HepG2 (cell line): ENCODE measurements around the gene LITAF. TPM values are rescaled to one million over a fixed set of nuclear protein-coding genes. Genes with fewer than 3 reads are reported as not detected.

ENCODE experiments used
- BCL6 ChIP-seq: IDR thresholded peaks from 2 replicates; pipeline ENCODE4 v1.6.1; 2016; ENCODE audit warnings: missing genetic modification reagents, missing compliant biosample characterization
- GATA4 ChIP-seq: sonication (generic); IDR thresholded peaks from 2 replicates; pipeline ENCODE4 v1.6.1; 2016; ENCODE audit warnings: antibody characterized with exemption, low read depth, borderline replicate concordance
- HMGA1 ChIP-seq: sonication (generic); formaldehyde crosslinking; conservative IDR thresholded peaks from 2 replicates; pipeline ENCODE4 v1.4.0; 2020; ENCODE audit warnings: missing genetic modification reagents
- HNF4G ChIP-seq, 2 experiments: sonication (generic) in 1 of 2; formaldehyde crosslinking in 1 of 2; IDR thresholded peaks; 2 replicates each; pipeline versions ENCODE4 v1.4.0 to v1.6.1; 2011 to 2020; ENCODE audit warnings: borderline replicate concordance in 2 of 2, low read depth in 2 of 2, mild to moderate bottlenecking in 2 of 2, low read length in 1 of 2, missing genetic modification reagents in 1 of 2, moderate library complexity in 1 of 2
- HNRNPLL ChIP-seq: fragments of 200-400 bp; formaldehyde crosslinking; IDR thresholded peaks from 2 replicates; pipeline ENCODE4 v1.6.1; 2017; ENCODE audit warnings: mild to moderate bottlenecking, low read depth, low read length; ENCODE audit not compliant: poor library complexity, severe bottlenecking
- HOXA3 ChIP-seq: sonication (generic); formaldehyde crosslinking; IDR thresholded peaks from 2 replicates; pipeline ENCODE4 v1.5.0; 2020; ENCODE audit warnings: missing genetic modification reagents
- KDM1A ChIP-seq: IDR thresholded peaks from 2 replicates; pipeline ENCODE4 v1.6.1; 2016; ENCODE audit warnings: missing compliant biosample characterization
- MATR3 ChIP-seq: sonication (generic); formaldehyde crosslinking; IDR thresholded peaks from 2 replicates; pipeline ENCODE4 v1.4.0; 2020; ENCODE audit warnings: missing genetic modification reagents
- MIXL1 ChIP-seq: IDR thresholded peaks from 2 replicates; pipeline ENCODE4 v1.6.1; 2016
- MXD1 ChIP-seq: sonication (generic); formaldehyde crosslinking; IDR thresholded peaks from 2 replicates; pipeline ENCODE4 v1.4.0; 2020; ENCODE audit warnings: mild to moderate bottlenecking, missing genetic modification reagents
- NONO ChIP-seq, 2 experiments: fragments of 450-650 bp in 1 of 2; sonication (generic) in 1 of 2; formaldehyde crosslinking in 1 of 2; IDR thresholded peaks in 1 of 2; conservative IDR thresholded peaks in 1 of 2; 2 replicates each; pipeline versions ENCODE4 v1.6.1 to v1.8.0; 2017 to 2022; ENCODE audit warnings: mild to moderate bottlenecking in 1 of 2, missing genetic modification reagents in 1 of 2, moderate library complexity in 1 of 2
- ONECUT2 ChIP-seq: sonication (generic); formaldehyde crosslinking; IDR thresholded peaks from 2 replicates; pipeline ENCODE4 v1.4.0; 2020; ENCODE audit warnings: missing genetic modification reagents
- PHB2 ChIP-seq: fragments of 450-650 bp; IDR thresholded peaks from 2 replicates; pipeline ENCODE4 v1.6.1; 2018; ENCODE audit not compliant: partially characterized antibody
- RFXAP ChIP-seq: sonication (generic); formaldehyde crosslinking; IDR thresholded peaks from 2 replicates; pipeline ENCODE4 v1.4.0; 2020; ENCODE audit warnings: missing genetic modification reagents, borderline replicate concordance
- SALL2 ChIP-seq: sonication (generic); formaldehyde crosslinking; IDR thresholded peaks from 2 replicates; pipeline ENCODE4 v1.8.1; 2023; ENCODE audit warnings: mild to moderate bottlenecking, missing genetic modification reagents, inconsistent platforms
- SIX1 ChIP-seq: sonication (generic); formaldehyde crosslinking; IDR thresholded peaks from 2 replicates; pipeline ENCODE4 v1.4.0; 2020; ENCODE audit warnings: missing genetic modification reagents, borderline replicate concordance
- SKIL ChIP-seq: sonication (generic); formaldehyde crosslinking; IDR thresholded peaks from 2 replicates; pipeline ENCODE4 v1.8.0; 2022; ENCODE audit warnings: missing genetic modification reagents, mild to moderate bottlenecking, moderate library complexity, borderline replicate concordance
- SMAD3 ChIP-seq: sonication (generic); formaldehyde crosslinking; IDR thresholded peaks from 2 replicates; pipeline ENCODE4 v1.4.0; 2020; ENCODE audit warnings: missing genetic modification reagents
- TAF15 ChIP-seq: fragments of 200-400 bp; formaldehyde crosslinking; IDR thresholded peaks from one replicate; pipeline ENCODE4 v1.6.1; 2018; ENCODE audit warnings: mild to moderate bottlenecking, low read depth, low read length; ENCODE audit not compliant: poor library complexity, severe bottlenecking
- TRIM24 ChIP-seq: sonication (generic); formaldehyde crosslinking; IDR thresholded peaks from 2 replicates; pipeline ENCODE4 v1.8.0; 2022; ENCODE audit warnings: mild to moderate bottlenecking, missing genetic modification reagents
- ZMYM3 ChIP-seq: sonication (generic); formaldehyde crosslinking; IDR thresholded peaks from 2 replicates; pipeline ENCODE4 v1.5.1; 2020; ENCODE audit warnings: mild to moderate bottlenecking, missing genetic modification reagents
- ZNF235 ChIP-seq: sonication (generic); formaldehyde crosslinking; IDR thresholded peaks from 2 replicates; pipeline ENCODE4 v1.8.1; 2023; ENCODE audit warnings: mild to moderate bottlenecking, missing genetic modification reagents, borderline replicate concordance
- ZNF329 ChIP-seq: sonication (generic); formaldehyde crosslinking; IDR thresholded peaks from 2 replicates; pipeline ENCODE4 v1.9.0; 2021; ENCODE audit warnings: low read depth, mild to moderate bottlenecking, missing genetic modification reagents
- ZNF484 ChIP-seq: sonication (generic); formaldehyde crosslinking; IDR thresholded peaks from 2 replicates; pipeline ENCODE4 v1.5.1; 2020; ENCODE audit warnings: mild to moderate bottlenecking, low read depth, missing genetic modification reagents, borderline replicate concordance
- ZNF543 ChIP-seq: sonication (generic); formaldehyde crosslinking; IDR thresholded peaks from 2 replicates; pipeline ENCODE4 v1.4.0; 2020; ENCODE audit warnings: mild to moderate bottlenecking, missing genetic modification reagents
- ZNF580 ChIP-seq: IDR thresholded peaks from 2 replicates; pipeline ENCODE4 v1.6.1; 2016; ENCODE audit warnings: low read depth, borderline replicate concordance
- ZNF749 ChIP-seq: sonication (generic); formaldehyde crosslinking; IDR thresholded peaks from 2 replicates; pipeline ENCODE4 v1.8.0; 2022; ENCODE audit warnings: mild to moderate bottlenecking, missing genetic modification reagents, moderate library complexity, borderline replicate concordance
- ZNF891 ChIP-seq: sonication (generic); formaldehyde crosslinking; IDR thresholded peaks from 2 replicates; pipeline ENCODE4 v1.5.0; 2020; ENCODE audit warnings: mild to moderate bottlenecking, missing genetic modification reagents
- polyA plus RNA-seq, 8 experiments: library from polyadenylated mRNA; depleted of rRNA in 3 of 8; stranded (reverse) in 7 of 8; unstranded in 1 of 8; fragments of >200 nt; fragmentation: Illumina TruSeq in 4 of 8; extraction: Trizol in 4 of 8; gene quantifications; 2 replicates each; pipeline versions ENCODE4 v1.2.1 to v1.2.3, GENCODE V29; 2011 to 2016; ENCODE audit warnings: low read depth in 4 of 8, missing spikeins in 1 of 8, mixed read lengths in 1 of 8; ENCODE audit not compliant: insufficient read depth in 1 of 8
- total RNA-seq, 5 experiments: library from RNA; depleted of rRNA; stranded (reverse); fragments of >200 nt; fragmentation: Illumina TruSeq; extraction: Trizol; gene quantifications; 2 replicates each; pipeline ENCODE4 v1.2.3, GENCODE V29; 2016; ENCODE audit warnings: low read depth in 1 of 5

LITAF gene
- total and polyA plus RNA-seq, 2 of the 13 experiments (the other 11 are each of a cell fraction or from before 2014, with no cell fraction given) = 80.1 to 141 TPM

GRCh38 chr16:11613381-11614303, 26.9 kb upstream of the LITAF start (continued):
- TF ChIP-seq BCL6 (CRISPR knock-in tag) = peak; percentile 41
- TF ChIP-seq ZNF329 (CRISPR knock-in tag) = no peak
- TF ChIP-seq ZNF891 (CRISPR knock-in tag) = no peak
- TF ChIP-seq KDM1A (CRISPR knock-in tag) = peak; percentile 100
- no peak; the same call in 1 of the 2 replicates for TF ChIP-seq ZNF749 (CRISPR knock-in tag)
- TF ChIP-seq HOXA3 (CRISPR knock-in tag) = peak; percentile 46; the same call in 1 of the 2 replicates
- TF ChIP-seq SMAD3 (CRISPR knock-in tag) = peak; percentile 95
- TF ChIP-seq ZNF235 (CRISPR knock-in tag) = no peak
- TF ChIP-seq ZNF484 (CRISPR knock-in tag) = no peak
- TF ChIP-seq ZMYM3 = peak; percentile 100
- TF ChIP-seq GATA4 = peak; percentile 82; the same call in 1 of the 2 replicates
- no peak for TF ChIP-seq ZNF543 (CRISPR knock-in tag)
- TF ChIP-seq HMGA1 (CRISPR knock-in tag) = no peak
- TF ChIP-seq NONO (IDR thresholded peaks at IDR 0.05) = no peak
- no peak for TF ChIP-seq NONO (CRISPR knock-in tag; conservative IDR thresholded peaks at IDR 0.05)
- TF ChIP-seq SALL2 (CRISPR knock-in tag) = 0 out of 2 replicates have a peak, but pooled peaks have one; percentile 44
- no peak for TF ChIP-seq ONECUT2 (CRISPR knock-in tag)
- TF ChIP-seq TRIM24 (CRISPR knock-in tag) = no peak
- TF ChIP-seq MATR3 = no peak
- TF ChIP-seq MXD1 = peak; percentile 79
- TF ChIP-seq RFXAP (CRISPR knock-in tag) = no peak
- no peak for TF ChIP-seq HNF4G (IDR thresholded peaks at IDR 0.05; ENCODE audit: borderline replicate concordance, low read depth, low read length)
- TF ChIP-seq HNF4G (CRISPR knock-in tag; IDR thresholded peaks at IDR 0.05; ENCODE audit: borderline replicate concordance, low read depth) = no peak; the same call in 1 of the 2 replicates
- no peak for TF ChIP-seq PHB2
- TF ChIP-seq SIX1 (CRISPR knock-in tag) = no peak; the same call in 1 of the 2 replicates
- TF ChIP-seq TAF15 = no peak
- TF ChIP-seq SKIL (CRISPR knock-in tag) = no peak
- TF ChIP-seq MIXL1 (CRISPR knock-in tag) = peak; percentile 55; the same call in 1 of the 2 replicates
- no peak for TF ChIP-seq HNRNPLL
- TF ChIP-seq ZNF580 (CRISPR knock-in tag) = peak; percentile 51; the same call in 1 of the 2 replicates
